HG03039 (cell line): Measurements from ENCODE around the gene MEI4.
"Not testable (repeated sequence)": the region's sequence is repeated elsewhere in the genome, so short reads cannot be mapped to it uniquely, and the experiment has no call there.

Experiments used
- ATAC-seq: cut with Tn5 transposase; IDR thresholded peaks from one replicate; pipeline ENCODE4 v1.9.1; 2021; ENCODE audit warnings: mild to moderate bottlenecking, moderate library complexity; ENCODE audit not compliant: unreplicated experiment

The MEI4 gene

GRCh38 chr6:77813090-77813489, 160.3 kb downstream of the MEI4 start:
- ATAC-seq, result no peak

GRCh38 chr6:77814119-77814518, 161.3 kb downstream of the MEI4 start:
- no peak for ATAC-seq

- no peak for ATAC-seq
These were observed 162.7 kb downstream of the MEI4 start for GRCh38 chr6:77815531-77815930.

- no peak for ATAC-seq
These were observed 164.0 kb downstream of the MEI4 start for GRCh38 chr6:77816766-77817270.

- ATAC-seq, result no peak
These were observed 169.4 kb downstream of the MEI4 start for GRCh38 chr6:77822265-77822664.

GRCh38 chr6:77825204-77825603, 172.4 kb downstream of the MEI4 start:
- ATAC-seq, result no peak

- no peak for ATAC-seq
These were observed 176.9 kb downstream of the MEI4 start for GRCh38 chr6:77829736-77830135.

- not testable (repeated sequence) for ATAC-seq
These were observed 180.9 kb downstream of the MEI4 start for GRCh38 chr6:77833749-77834148.

GRCh38 chr6:77834591-77834996, 181.8 kb downstream of the MEI4 start:
- ATAC-seq, result no peak

- ATAC-seq, result no peak
These were observed 184.4 kb downstream of the MEI4 start for GRCh38 chr6:77837034-77837784.

GRCh38 chr6:77839292-77839691, 186.5 kb downstream of the MEI4 start:
- ATAC-seq, result no peak

GRCh38 chr6:77844822-77845221, 192.0 kb downstream of the MEI4 start:
- no peak for ATAC-seq

GRCh38 chr6:77853401-77853800, 200.6 kb downstream of the MEI4 start:
- ATAC-seq, result no peak

- no peak for ATAC-seq
These were observed 203.6 kb downstream of the MEI4 start for GRCh38 chr6:77856391-77856790.

- no peak for ATAC-seq
These were observed 204.6 kb downstream of the MEI4 start for GRCh38 chr6:77857421-77857820.

GRCh38 chr6:77876300-77876699, 223.5 kb downstream of the MEI4 start:
- ATAC-seq, result no peak

GRCh38 chr6:77879527-77879926, 226.7 kb downstream of the MEI4 start:
- ATAC-seq, result no peak

GRCh38 chr6:77880501-77880900, 227.7 kb downstream of the MEI4 start:
- no peak for ATAC-seq

GRCh38 chr6:77883851-77884250, 231.0 kb downstream of the MEI4 start:
- no peak for ATAC-seq

GRCh38 chr6:77893391-77893790, 240.6 kb downstream of the MEI4 start:
- ATAC-seq, result no peak

- ATAC-seq, result no peak
These were observed 253.2 kb downstream of the MEI4 start for GRCh38 chr6:77906070-77906469.

- no peak for ATAC-seq
These were observed 258.0 kb downstream of the MEI4 start for GRCh38 chr6:77910826-77911225.

- no peak for ATAC-seq
These were observed 273.4 kb downstream of the MEI4 start for GRCh38 chr6:77926198-77926751.
